ENCODE data around the gene DNAH17. TPM values are rescaled to one million over a fixed set of nuclear protein-coding genes. Genes with fewer than 3 reads are reported as not detected.

Gene DNAH17
- total RNA-seq = not detected

- DNase-seq = no peak
Observed at GRCh38 chr17:78577296-78577695, at the start of gene DNAH17. DNAH17 (minus strand) TSS chr17:78577396; CDS start chr17:78575057, 2,339 bp downstream.

GRCh38 chr17:78624324-78625151, 47.3 kb upstream of the DNAH17 start:
- no peak for DNase-seq

- DNase-seq = no peak
Observed at GRCh38 chr17:78623541-78623940, 46.3 kb upstream of the DNAH17 start.

DNA sequence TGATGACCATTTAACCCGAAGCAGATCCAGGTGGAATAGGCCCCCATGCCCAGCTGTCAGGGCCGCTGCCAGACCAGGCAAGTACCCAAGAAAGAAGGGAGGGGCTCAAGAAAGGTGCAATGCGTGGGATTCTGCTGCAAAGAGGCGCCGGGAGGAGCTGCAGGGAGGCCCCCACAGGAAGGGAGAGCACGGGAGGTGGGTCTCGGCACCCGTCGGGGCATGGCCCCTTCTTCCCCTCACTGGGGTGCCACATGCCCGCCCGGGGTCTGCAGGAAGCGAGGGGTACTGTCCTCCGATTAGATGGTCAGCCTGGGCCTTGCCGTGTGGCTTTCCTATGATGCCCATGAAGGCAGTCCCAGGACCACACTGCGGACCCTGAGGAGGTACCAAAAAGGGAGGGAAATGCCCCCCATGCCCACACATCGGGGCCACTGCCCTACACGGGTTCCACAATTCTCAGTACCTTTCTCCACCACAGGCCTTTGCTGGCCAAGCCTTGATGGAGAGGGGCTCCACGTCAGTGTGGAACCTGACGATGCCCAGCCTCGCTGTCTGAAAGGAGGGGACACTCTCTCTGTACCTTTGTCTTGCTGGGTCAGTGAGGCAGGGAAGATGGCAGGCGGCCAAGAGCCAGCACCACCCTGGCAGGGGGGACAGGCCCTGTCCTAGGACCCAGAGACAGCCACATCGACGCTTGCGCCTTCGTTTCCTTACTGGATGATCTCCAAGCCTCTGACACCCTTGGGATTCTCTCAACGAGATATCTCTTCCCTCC, 45.5 kb upstream of the DNAH17 start:
- DNase-seq = no peak

DNA sequence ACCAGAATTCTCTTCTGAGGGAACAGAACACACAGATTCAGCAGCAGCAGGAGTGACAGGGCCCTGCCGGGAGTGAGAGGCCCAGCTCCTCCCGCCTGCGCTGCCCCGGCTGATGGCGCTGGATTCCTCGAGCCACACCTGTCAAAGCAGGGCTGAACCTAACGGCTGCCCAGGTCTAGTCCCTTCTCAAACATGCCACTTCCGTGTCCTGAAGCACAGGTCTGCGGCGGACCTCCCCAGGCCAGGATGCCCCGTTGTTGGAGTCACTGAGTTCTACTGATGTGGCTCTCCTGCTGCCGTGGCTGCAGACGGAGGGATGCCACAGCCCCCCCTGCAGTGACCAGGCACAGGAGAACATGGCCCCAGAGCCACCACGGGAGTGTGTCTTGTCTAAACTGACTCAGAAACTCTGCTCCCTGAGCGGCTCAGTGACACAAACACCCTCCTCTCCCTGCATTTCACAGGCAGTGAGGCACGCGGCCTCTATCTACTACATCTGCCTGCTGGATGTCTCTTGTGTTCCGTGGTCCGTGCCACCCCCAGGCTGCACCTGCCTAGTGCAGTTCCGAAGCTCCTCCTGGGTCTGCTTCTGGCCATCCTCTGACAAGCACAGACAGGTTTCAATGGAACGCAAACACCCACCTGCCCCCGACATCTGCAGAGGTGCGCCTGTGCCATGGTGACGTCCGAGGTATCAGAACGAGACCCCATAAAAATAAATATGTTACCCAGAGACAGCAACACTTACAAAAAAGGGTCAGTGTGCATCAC, 44.7 kb upstream of the DNAH17 start:
- DNase-seq = no peak

GRCh38 chr17:78620099-78620498, 42.9 kb upstream of the DNAH17 start:
- no peak for DNase-seq

DNA sequence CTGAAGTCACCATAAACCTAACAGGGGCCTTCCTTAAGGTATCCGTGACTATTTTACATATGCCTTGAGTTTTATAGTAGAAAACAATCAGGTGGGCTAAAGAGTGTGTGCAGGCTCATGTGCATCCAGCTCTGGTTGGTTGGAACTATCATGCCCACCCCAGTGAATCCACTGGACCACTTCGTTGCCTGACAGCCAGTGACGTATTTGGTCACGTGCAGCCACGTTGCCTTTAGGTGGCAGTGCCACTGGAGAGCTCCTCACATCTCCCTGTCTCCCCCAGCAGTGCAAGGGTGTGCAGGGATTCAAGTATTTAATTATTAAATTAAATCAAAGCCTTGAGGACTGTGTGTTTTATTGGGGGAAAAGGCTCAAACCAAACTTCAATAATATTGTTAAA, 42.1 kb upstream of the DNAH17 start:
- DNase-seq = no peak

GRCh38 chr17:78618264-78619066, 41.3 kb upstream of the DNAH17 start:
- DNase-seq = no peak

GRCh38 chr17:78617511-78618061, 40.4 kb upstream of the DNAH17 start:
- peak; percentile 88 for DNase-seq

DNA sequence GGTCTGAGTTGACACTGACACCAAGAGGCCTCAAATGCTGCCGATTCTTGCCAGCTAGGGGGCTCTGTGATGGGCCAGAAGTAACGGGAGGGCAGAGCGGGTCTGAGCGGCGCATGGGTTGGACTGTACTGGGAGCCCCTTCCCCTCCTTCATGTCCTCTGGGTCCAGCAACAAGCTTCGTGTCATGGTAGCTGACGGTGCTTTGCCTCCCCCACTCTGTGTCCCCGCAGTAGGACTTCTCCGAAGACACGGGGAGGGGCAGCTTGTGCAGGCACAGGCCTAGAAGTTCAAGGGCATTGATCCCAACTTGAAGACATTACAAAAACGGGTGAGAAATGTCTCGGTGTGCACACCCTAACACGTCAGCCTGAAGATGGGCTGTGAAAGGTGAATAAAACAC, 39.8 kb upstream of the DNAH17 start:
- no peak for DNase-seq

DNA sequence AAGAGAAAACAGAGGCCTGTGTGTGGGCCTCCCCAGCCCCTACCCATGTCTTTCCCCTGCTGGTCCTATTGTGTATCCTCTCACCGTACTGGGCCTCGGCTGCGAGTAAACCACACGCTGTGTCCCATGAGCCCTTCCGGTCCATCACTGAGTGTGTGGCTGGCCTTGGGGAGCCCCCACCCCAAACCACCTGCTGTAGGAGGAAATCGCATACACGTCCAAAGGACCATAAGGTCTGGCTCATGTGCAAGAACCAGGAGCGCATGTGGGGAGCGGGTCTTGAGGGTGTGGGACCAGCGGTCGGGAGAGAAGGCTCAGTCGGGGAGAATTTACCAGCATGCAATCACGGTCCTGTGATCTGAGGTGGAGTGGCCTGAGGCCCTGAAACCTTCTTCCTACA, 38.4 kb upstream of the DNAH17 start:
- no peak for DNase-seq

DNA sequence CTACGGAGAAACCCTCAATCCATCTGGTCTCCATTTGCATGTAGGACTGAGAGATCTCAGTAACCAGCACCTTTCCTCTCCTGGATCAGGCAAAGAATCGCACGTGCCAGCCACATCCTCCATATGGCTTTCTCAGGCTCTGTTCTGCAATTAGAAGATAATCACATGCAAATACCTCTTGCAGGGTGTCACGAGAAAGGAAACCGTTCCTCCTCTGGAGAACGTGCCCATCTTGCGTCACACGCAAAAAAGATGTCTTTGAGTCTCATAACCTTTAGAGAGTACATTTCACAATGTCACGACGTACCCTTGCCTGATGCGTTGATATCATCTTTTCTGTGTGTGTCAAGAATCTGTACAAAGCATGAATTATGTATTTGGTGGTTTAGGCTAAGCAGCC, 36.2 kb upstream of the DNAH17 start:
- no peak for DNase-seq

GRCh38 chr17:78611607-78612006, 34.4 kb upstream of the DNAH17 start:
- peak; percentile 92 for DNase-seq

GRCh38 chr17:78610951-78611511, 33.8 kb upstream of the DNAH17 start:
- DNase-seq = no peak

DNA sequence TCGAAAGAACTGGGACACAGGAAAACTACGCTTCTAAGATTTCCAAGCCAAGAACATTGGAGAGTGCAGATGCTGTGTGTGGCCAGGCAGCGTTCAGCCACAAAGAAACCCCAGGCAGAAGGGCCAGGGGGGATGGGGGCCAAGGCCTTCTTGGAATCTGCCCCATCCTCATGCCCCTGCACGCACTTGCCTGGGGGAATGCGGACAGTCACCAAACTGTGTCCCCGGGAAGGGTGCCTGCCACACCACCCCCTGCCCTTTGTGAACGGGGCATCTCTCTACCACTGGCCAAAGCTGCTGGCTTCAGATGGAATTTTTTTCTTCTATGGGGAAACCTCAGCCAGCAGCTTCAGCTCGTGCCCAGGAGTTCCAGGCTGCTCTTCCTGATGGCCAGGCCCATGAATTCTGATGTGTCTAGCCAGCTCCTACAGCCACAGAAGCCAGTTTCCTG, 32.0 kb upstream of the DNAH17 start:
- no peak for DNase-seq

DNA sequence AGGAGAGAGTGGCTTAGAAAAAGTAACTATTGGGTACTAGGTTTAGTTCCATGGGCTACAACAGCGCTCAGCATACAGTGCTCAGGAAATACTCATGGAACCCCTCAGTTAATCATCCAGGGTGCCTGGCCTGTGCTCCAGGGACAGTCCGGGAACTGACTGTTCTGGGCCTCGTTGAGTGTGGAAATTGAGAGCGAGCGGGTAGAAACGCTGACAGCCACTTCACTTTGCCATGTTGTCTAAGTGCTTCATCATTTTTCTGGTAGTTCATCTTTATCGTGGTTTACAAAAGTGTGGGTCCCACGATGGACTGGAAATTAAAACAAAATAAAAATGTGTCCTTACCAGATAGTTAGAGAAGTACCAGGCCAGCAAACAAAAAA, 31.6 kb upstream of the DNAH17 start:
- no peak for DNase-seq

DNA sequence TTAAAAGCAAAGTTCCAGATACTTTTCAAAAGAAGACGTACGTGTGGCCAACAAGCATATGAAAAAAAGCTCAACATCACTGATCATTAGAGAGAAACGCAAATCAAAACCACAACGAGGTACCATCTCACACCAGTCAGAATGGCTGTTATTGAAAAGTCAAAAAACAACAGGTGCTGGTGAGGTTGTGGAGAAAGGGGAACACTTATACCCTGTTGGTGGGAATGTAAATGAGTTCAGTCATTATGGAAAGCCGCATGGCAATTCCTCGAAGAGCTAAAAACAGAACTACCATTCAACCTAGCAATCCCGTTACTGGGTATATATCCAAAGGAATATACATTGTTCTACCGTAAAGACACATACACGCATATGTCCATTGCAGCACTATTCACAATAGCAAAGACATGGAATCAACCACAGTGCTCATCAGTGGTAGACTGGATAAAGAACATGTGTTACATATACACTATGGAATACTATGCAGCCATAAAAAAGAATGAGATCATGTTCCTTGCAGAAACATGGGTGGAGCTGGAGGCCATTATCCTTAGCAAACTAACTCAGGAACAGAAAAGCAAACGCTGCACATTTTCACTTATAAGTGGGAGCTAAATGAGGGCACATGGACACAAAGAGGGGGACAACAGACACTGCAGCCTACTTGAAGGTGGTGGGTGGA, 31.1 kb upstream of the DNAH17 start:
- DNase-seq = no peak

- no peak for DNase-seq
Observed at GRCh38 chr17:78607038-78607437, 29.8 kb upstream of the DNAH17 start.

GRCh38 chr17:78605886-78606285, 28.7 kb upstream of the DNAH17 start:
- DNase-seq = no peak

DNA sequence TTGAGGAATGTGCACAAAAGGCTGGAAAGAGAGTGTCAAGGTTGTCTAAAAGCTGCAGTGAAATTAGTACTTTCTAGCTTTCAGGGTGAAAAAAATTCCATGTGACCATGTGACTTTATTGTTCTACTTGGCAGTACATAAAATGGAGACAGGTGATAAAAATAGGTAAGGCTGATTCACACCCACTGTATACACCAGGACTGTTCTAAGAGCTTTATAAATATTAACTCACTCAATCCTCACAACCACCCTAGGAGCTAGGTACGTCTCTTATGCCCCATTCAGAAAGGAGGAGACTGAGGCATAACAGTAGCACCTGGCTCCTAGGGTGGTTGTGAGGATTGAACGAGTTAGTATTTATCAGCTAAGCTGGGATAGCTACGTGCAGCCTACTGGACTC, 28.2 kb upstream of the DNAH17 start:
- no peak for DNase-seq

DNA sequence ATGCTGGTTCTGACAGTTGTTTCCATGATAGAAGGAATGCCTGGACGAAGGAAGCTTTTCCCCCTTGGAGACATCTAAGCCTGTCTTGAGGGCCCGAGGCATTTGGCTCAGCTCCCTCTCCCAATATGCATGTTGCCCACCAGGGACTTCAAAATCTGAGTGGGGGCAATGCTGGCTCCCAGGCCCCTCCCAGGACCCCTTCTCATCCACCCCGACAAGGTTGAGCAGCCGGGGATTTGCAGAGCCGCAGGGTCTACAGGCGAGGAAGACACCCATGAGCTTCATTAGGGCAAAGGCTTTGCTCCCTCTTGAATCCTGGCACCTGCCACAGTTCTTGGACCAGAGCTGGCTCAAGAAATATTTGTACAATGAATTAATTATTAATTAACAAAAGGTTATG, 25.1 kb upstream of the DNAH17 start:
- no peak for DNase-seq

Measured in tongue (tissue), 2 donors.